Caco-2 (cell line): ENCODE measurements around the gene KDM5C. TPM values are rescaled to one million over a fixed set of nuclear protein-coding genes. Genes with fewer than 3 reads are reported as not detected.

ENCODE experiments used
- BruUV-seq: library from RNA; stranded (reverse); fragments of 400-500 nt; replicated peaks from 2 replicates; lab custom pipeline; 2021; lab: Mats Ljungman, UMichigan
- CTCF ChIA-PET: fragments of 300-600 bp; sonication (Branson Sonifier 250); formaldehyde crosslinking; loops from one replicate; lab custom pipeline; 2022; ENCODE audit warnings: antibody characterized with exemption; lab: Charles Lee
- POLR2A ChIA-PET: fragments of 300-600 bp; sonication (Branson Sonifier 250); formaldehyde crosslinking; loops from one replicate; lab custom pipeline; 2022; ENCODE audit warnings: antibody characterized with exemption; lab: Charles Lee
- DNase-seq, 2 experiments: peaks; one replicate each; pipeline versions ENCODE4 v3.0.0 to v3.0.0-alpha.2; 2020 to 2022
- H3K27me3 ChIP-seq: replicated peaks from 2 replicates; pipeline ENCODE4 v1.6.0; 2011; ENCODE audit warnings: low read length; ENCODE audit not compliant: control insufficient read depth, insufficient read depth
- H3K36me3 ChIP-seq: 2 replicates; pipeline ENCODE4 v1.5.1; 2011; ENCODE audit warnings: low read length; ENCODE audit not compliant: control insufficient read depth, insufficient read depth
- H3K4me1 ChIP-seq: fragments of 250-450 bp; sonication (Bioruptor Pico); 2 replicates; pipeline ENCODE4 v1.5.1; 2020; ENCODE audit warnings: mild to moderate bottlenecking
- H3K4me3 ChIP-seq: 2 replicates; pipeline ENCODE4 v1.5.1; 2011; ENCODE audit warnings: low read depth, mild to moderate bottlenecking, control low read depth, low read length
- H3K9me3 ChIP-seq: fragments of 250-450 bp; sonication (Bioruptor Pico); 2 replicates; pipeline ENCODE4 v1.5.1; 2020; ENCODE audit warnings: mild to moderate bottlenecking, moderate library complexity
- H3K27ac Mint-ChIP-seq: one replicate; pipeline ENCODE4 v1.8.0; 2022; ENCODE audit warnings: mixed read lengths; ENCODE audit not compliant: unreplicated experiment
- H3K27me3 Mint-ChIP-seq: one replicate; pipeline ENCODE4 v1.8.0; 2022; ENCODE audit warnings: mixed read lengths; ENCODE audit not compliant: insufficient read depth, unreplicated experiment
- H3K36me3 Mint-ChIP-seq: one replicate; pipeline ENCODE4 v1.8.0; 2022; ENCODE audit warnings: mild to moderate bottlenecking, mixed read lengths; ENCODE audit not compliant: insufficient read depth, unreplicated experiment
- H3K4me1 Mint-ChIP-seq: one replicate; pipeline ENCODE4 v1.8.0; 2022; ENCODE audit warnings: low read depth, mixed read lengths; ENCODE audit not compliant: unreplicated experiment
- H3K4me3 Mint-ChIP-seq: one replicate; pipeline ENCODE4 v1.8.0; 2022; ENCODE audit warnings: mild to moderate bottlenecking, moderate library complexity, mixed read lengths; ENCODE audit not compliant: unreplicated experiment
- H3K9me3 Mint-ChIP-seq: one replicate; pipeline ENCODE4 v1.8.0; 2022; ENCODE audit warnings: mixed read lengths; ENCODE audit not compliant: unreplicated experiment
- intact Hi-C: fragments of 100-400 bp; cut with micrococcal nuclease; formaldehyde crosslinking; loops from one replicate; pipeline ENCODE4 v1.10.0; 2022; ENCODE audit not compliant: unreplicated experiment
- total RNA-seq: library from RNA; stranded (reverse); gene quantifications from 2 replicates; pipeline ENCODE4 v1.2.3, GENCODE V29; 2022
- TF ChIP-seq, protein P1 (sequence below), 2 experiments: fragments of 200-600 bp in 1 of 2; IDR thresholded peaks; 1 replicate in 1 of 2; 2 replicates in 1 of 2; pipeline versions ENCODE4 v1.5.1 to v1.8.0; 2011 to 2022; ENCODE audit warnings: antibody characterized with exemption in 1 of 2, control low read depth in 1 of 2, inconsistent platforms in 1 of 2, low read depth in 1 of 2, low read length in 1 of 2, mild to moderate bottlenecking in 1 of 2, moderate library complexity in 1 of 2; ENCODE audit not compliant: insufficient read depth in 1 of 2, severe bottlenecking in 1 of 2, unreplicated experiment in 1 of 2

The KDM5C gene
- total RNA-seq, 1 experiment from 2014 or later, result 84.5 TPM

DNA sequence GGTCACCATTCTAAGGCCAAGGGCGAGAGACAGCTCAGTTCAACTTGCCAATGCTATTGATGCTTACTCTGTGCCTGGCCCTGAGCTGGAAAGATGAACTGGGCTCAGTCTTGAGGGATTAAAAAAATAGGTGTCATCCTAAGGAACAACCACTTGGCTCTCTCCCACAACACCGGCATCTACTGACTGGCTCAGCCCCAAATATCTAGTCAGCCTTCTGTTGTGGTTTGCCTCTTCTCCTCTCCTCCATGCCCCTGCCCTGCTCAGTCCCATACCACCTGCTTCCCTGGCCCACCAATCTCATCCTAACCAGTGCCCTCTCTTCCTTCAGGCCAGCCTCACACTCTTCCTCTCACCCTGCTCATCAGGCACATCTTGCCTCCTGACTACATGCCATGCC is 29.6 kb downstream of the KDM5C start:
- Histone ChIP-seq H3K4me3 (no peak overlapping the region), H3K4me1 (no peaks in the 10 kb centered on the region), H3K36me3 (no peaks in the 10 kb centered on the region; the same call in 1 of the 2 replicates), H3K9me3 (no peaks in the 10 kb centered on the region), H3K27me3 (no peaks in the 10 kb centered on the region)
- Mint-ChIP-seq H3K36me3 (peaks cover 66% of the 10 kb centered on the region), H3K27ac (no peak overlapping the region), H3K27me3 (no peaks in the 10 kb centered on the region), H3K4me1 (no peaks in the 10 kb centered on the region), H3K4me3 (no peak overlapping the region), H3K9me3 (no peaks in the 10 kb centered on the region)
- intact Hi-C loops, result no loop called here
- BruUV-seq, result no TSS peak
- CTCF ChIA-PET, result no interaction called here
- no peak for DNase-seq
- TF ChIP-seq, protein P1, sequence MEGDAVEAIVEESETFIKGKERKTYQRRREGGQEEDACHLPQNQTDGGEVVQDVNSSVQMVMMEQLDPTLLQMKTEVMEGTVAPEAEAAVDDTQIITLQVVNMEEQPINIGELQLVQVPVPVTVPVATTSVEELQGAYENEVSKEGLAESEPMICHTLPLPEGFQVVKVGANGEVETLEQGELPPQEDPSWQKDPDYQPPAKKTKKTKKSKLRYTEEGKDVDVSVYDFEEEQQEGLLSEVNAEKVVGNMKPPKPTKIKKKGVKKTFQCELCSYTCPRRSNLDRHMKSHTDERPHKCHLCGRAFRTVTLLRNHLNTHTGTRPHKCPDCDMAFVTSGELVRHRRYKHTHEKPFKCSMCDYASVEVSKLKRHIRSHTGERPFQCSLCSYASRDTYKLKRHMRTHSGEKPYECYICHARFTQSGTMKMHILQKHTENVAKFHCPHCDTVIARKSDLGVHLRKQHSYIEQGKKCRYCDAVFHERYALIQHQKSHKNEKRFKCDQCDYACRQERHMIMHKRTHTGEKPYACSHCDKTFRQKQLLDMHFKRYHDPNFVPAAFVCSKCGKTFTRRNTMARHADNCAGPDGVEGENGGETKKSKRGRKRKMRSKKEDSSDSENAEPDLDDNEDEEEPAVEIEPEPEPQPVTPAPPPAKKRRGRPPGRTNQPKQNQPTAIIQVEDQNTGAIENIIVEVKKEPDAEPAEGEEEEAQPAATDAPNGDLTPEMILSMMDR (IDR thresholded peaks at IDR 0.05; ENCODE audit: insufficient read depth in 1 of 2, low read depth in 1 of 2, low read length in 1 of 2, severe bottlenecking in 1 of 2, unreplicated experiment in 1 of 2), result no peak
- POLR2A ChIA-PET, result no interaction called here

DNA sequence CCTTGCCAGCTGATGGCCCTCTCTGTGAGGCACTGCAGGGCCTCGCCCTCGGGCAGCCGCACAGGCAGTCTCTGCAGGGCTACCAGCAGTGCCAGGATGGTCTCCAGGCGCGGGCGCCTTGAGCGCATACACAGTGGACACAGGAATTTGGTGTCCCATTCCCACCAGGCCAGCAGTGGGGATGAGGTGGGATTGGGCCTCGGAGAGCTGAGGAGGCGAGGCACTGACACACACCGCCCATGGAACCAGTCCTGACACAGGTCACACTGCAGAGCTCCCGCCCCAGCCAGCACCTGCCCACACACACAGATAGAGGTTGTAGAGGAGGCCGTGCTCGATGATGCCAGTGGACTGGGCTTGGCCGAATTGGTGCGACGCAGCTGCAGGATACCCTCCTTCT is 30.7 kb downstream of the KDM5C start:
- H3K27me3 Mint-ChIP-seq, result no peaks in the 10 kb centered on the region
- H3K4me1 Mint-ChIP-seq, result no peaks in the 10 kb centered on the region
- BruUV-seq, result no TSS peak
- intact Hi-C loops, result no loop called here
- H3K36me3 Mint-ChIP-seq, result peaks cover 72% of the 10 kb centered on the region
- ChIA-PET CTCF (no interaction called here), POLR2A (interaction anchor here (1.1 kb wide), 1 partner anchor 31 kb away, joined by 3 read pairs; no protein-coding TSS in a partner anchor)
- no peaks in the 10 kb centered on the region for H3K9me3 Mint-ChIP-seq
- no peak overlapping the region for H3K4me3 Mint-ChIP-seq
- TF ChIP-seq, protein P1 (IDR thresholded peaks at IDR 0.05; ENCODE audit: insufficient read depth in 1 of 2, low read depth in 1 of 2, low read length in 1 of 2, severe bottlenecking in 1 of 2, unreplicated experiment in 1 of 2), result no peak
- H3K27ac Mint-ChIP-seq, result no peak overlapping the region
- Histone ChIP-seq H3K27me3 (no peaks in the 10 kb centered on the region), H3K4me3 (no peak overlapping the region), H3K9me3 (no peaks in the 10 kb centered on the region), H3K36me3 (peaks cover 1% of the 10 kb centered on the region), H3K4me1 (no peaks in the 10 kb centered on the region)
- DNase-seq, result no peak

DNA sequence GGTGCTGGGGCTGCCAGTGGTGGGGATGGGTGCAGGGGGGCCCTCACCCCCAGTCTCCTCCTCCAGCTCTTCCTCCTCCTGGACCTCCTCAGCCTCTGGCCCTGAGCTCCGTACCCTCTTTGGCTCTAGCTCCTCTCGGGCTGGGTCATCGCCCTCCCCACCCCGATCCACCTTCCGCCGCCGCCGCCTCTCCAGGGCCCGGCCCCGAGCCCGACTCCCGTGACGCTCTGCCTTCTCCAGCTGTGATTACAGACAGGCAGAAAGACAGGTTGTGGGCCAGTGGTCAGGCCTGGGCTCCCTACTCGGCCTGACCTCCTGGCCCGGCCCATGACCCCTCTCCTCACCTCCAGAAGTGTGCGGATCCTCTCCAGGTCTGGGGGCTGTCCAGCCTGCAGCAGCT is 31.9 kb downstream of the KDM5C start:
- Histone ChIP-seq H3K4me1 (no peaks in the 10 kb centered on the region), H3K36me3 (peaks cover 1% of the 10 kb centered on the region), H3K9me3 (no peaks in the 10 kb centered on the region), H3K4me3 (no peak overlapping the region), H3K27me3 (no peaks in the 10 kb centered on the region)
- TF ChIP-seq, protein P1 (IDR thresholded peaks at IDR 0.05; ENCODE audit: insufficient read depth in 1 of 2, low read depth in 1 of 2, low read length in 1 of 2, severe bottlenecking in 1 of 2, unreplicated experiment in 1 of 2), result no peak
- no peaks in the 10 kb centered on the region for H3K9me3 Mint-ChIP-seq
- H3K27ac Mint-ChIP-seq, result no peak overlapping the region
- no peaks in the 10 kb centered on the region for H3K4me1 Mint-ChIP-seq
- ChIA-PET POLR2A (no interaction called here), CTCF (no interaction called here)
- peaks cover 63% of the 10 kb centered on the region for H3K36me3 Mint-ChIP-seq
- no TSS peak for BruUV-seq
- intact Hi-C loops, result no loop called here
- no peaks in the 10 kb centered on the region for H3K27me3 Mint-ChIP-seq
- H3K4me3 Mint-ChIP-seq, result no peak overlapping the region
- DNase-seq, result no peak
